Activated CD8-positive, alpha-beta T cell treated with anti-CD3 and anti-CD28 coated beads for 36 hours (primary cell): ENCODE results near the gene ZNF662. TPM values are rescaled to one million over a fixed set of nuclear protein-coding genes. Genes with fewer than 3 reads are reported as not detected.

Source experiments
- ATAC-seq: fragments of 200-7000 bp; cut with Tn5 transposase; one replicate; pipeline ENCODE4 v1.10.0; 2021; ENCODE audit warnings: mild to moderate bottlenecking, moderate library complexity
- CTCF ChIA-PET: fragments of 350-600 bp; sonication (Branson Sonifier 250); formaldehyde crosslinking; loops from one replicate; lab custom pipeline; 2021; ENCODE audit warnings: antibody characterized with exemption; lab: Charles Lee
- POLR2A ChIA-PET: fragments of 350-600 bp; sonication (Branson Sonifier 250); formaldehyde crosslinking; loops from one replicate; lab custom pipeline; 2021; ENCODE audit warnings: antibody characterized with exemption; lab: Charles Lee
- DNase-seq: peaks from one replicate; pipeline ENCODE4 v3.0.0-alpha.2; 2020
- H3K27ac Mint-ChIP-seq: one replicate; pipeline ENCODE4 v1.8.0; 2021; ENCODE audit warnings: mild to moderate bottlenecking, mixed read lengths
- H3K27me3 Mint-ChIP-seq: one replicate; pipeline ENCODE4 v1.8.0; 2021; ENCODE audit warnings: mixed read lengths
- H3K36me3 Mint-ChIP-seq: one replicate; pipeline ENCODE4 v1.8.0; 2021; ENCODE audit warnings: low read depth, mixed read lengths
- H3K4me1 Mint-ChIP-seq: one replicate; pipeline ENCODE4 v1.8.0; 2021; ENCODE audit warnings: low read depth, mixed read lengths
- H3K4me3 Mint-ChIP-seq: one replicate; pipeline ENCODE4 v1.8.0; 2021; ENCODE audit warnings: mild to moderate bottlenecking, moderate library complexity, mixed read lengths
- H3K9me3 Mint-ChIP-seq: one replicate; pipeline ENCODE4 v1.8.0; 2021; ENCODE audit warnings: mixed read lengths
- CTCF ChIP-seq: fragments of 200-600 bp; IDR thresholded peaks from one replicate; pipeline ENCODE4 v1.8.0; 2022; ENCODE audit warnings: antibody characterized with exemption, mild to moderate bottlenecking
- intact Hi-C: fragments of 100-400 bp; cut with micrococcal nuclease; formaldehyde crosslinking; loops from one replicate; pipeline ENCODE4 v1.10.0; 2022
- total RNA-seq, 2 experiments: library from RNA; stranded (reverse); gene quantifications; one replicate each; pipeline ENCODE4 v1.2.3, GENCODE V29; 2021

The ZNF662 gene
- total RNA-seq: 1 to 10 TPM; 2.1 to 3.2 TPM

DNA sequence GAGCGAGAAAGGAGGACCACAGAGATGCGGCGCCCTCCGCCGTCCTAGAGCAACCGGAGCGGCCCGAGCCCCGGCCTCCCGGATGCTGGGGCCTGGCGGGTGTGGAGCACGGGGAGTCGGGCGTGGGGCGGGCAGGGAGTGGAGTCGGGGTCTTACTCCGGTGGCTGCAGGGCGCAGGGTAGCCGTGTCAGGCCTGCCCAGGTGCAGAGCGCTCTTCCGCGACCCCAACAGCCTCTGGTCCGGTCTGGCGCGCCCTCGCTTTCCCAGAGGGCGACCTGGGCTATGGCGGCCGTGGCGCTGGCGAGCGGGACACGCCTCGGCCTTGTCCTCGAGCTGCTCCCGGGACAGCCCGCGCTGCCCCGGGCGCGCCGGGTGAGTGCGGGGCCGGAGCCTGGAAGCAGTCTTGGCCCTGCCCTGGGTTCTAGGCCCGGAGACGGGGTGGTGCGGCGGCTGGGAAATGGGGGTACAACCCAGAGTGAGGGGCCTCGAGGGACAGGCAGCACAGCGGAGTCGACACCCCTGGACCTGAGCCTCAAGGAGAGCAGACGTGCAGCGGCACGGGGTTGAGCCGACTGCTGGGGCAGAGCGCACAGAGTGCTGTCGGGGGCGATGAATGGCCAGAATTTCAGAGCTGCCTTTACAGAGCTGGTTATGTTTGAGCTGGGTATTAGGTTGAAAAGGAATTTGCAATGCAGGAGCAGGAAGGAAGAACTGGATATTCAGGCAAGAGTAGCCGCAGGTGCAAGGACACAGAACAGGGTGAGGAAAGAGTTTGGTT lies at the start of gene ZNF662:
TSS of gene ZNF662 (plus strand) at position 73 of the 778 bp plus-strand sequence. CDS start 1,973 bp downstream, outside the sequence.
- DNase-seq (peak; percentile 40), ATAC-seq (peak; percentile 82)
- Mint-ChIP-seq H3K4me1 (peaks cover 17% of the 10 kb centered on the region), H3K27ac (peak within 1 kb of the TSS; percentile 58), H3K4me3 (peak within 1 kb of the TSS; percentile 68), H3K36me3 (peaks cover 19% of the 10 kb centered on the region), H3K27me3 (peaks cover 26% of the 10 kb centered on the region), H3K9me3 (peaks cover 13% of the 10 kb centered on the region)
- CTCF ChIA-PET: interaction anchor here (1.0 kb wide), 2 partner anchors 25 to 317 kb away, joined by 4 to 6 read pairs; no protein-coding TSS in a partner anchor
- POLR2A ChIA-PET: no interaction called here
- intact Hi-C loops: no loop called here
- no peak for TF ChIP-seq CTCF

DNA sequence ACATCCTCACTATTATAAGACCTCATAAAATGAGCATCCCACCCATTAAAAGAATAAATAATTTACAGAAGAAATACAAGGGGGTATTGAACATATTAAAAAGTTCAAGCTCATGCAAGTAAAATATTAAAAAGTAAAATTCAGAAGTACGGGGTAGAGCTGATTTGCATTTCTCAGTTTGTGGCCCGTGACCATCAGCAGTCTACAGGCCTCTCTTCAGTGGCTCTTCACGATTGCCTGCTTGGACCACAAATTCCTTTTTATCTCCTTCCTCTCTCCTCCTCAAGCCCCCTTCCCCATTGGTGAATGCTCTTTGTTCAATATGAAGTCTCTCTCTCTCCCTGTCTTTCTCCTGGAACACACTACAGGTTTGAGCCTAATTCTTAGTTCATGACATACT lies 49.4 kb upstream of the ZNF662 start:
- H3K4me3 Mint-ChIP-seq: no peak overlapping the region
- POLR2A ChIA-PET: interaction anchor here (1.1 kb wide), 1 partner anchor 8 kb away, joined by 3 read pairs; no protein-coding TSS in a partner anchor
- no peak for DNase-seq
- no peak for TF ChIP-seq CTCF
- CTCF ChIA-PET: interaction anchor here (0.8 kb wide), 1 partner anchor 25 kb away, joined by 3 read pairs; no protein-coding TSS in a partner anchor
- intact Hi-C loops: no loop called here
- no peaks in the 10 kb centered on the region for H3K36me3 Mint-ChIP-seq
- H3K27me3 Mint-ChIP-seq: peaks cover 9% of the 10 kb centered on the region
- ATAC-seq: no peak
- no peaks in the 10 kb centered on the region for H3K9me3 Mint-ChIP-seq
- H3K4me1 Mint-ChIP-seq: no peaks in the 10 kb centered on the region
- H3K27ac Mint-ChIP-seq: no peak overlapping the region

GRCh38 chr3:42864321-42864950 lies 41.5 kb upstream of the ZNF662 start:
- DNase-seq (no peak), ATAC-seq (no peak)
- ChIA-PET POLR2A (interaction anchor here (0.8 kb wide), 1 partner anchor 9 kb away, joined by 3 read pairs; no protein-coding TSS in a partner anchor), CTCF (interaction anchor here (0.8 to 1.3 kb wide), 2 partner anchors 23 to 33 kb away, joined by 3 read pairs; no protein-coding TSS in a partner anchor)
- peaks cover 4% of the 10 kb centered on the region for H3K27me3 Mint-ChIP-seq
- H3K36me3 Mint-ChIP-seq: no peaks in the 10 kb centered on the region
- no peaks in the 10 kb centered on the region for H3K4me1 Mint-ChIP-seq
- no peaks in the 10 kb centered on the region for H3K9me3 Mint-ChIP-seq
- no peak overlapping the region for H3K4me3 Mint-ChIP-seq
- H3K27ac Mint-ChIP-seq: no peak overlapping the region
- intact Hi-C loops: no loop called here
- no peak for TF ChIP-seq CTCF

- ChIA-PET POLR2A (interaction anchor here (0.8 kb wide), 1 partner anchor 9 kb away, joined by 3 read pairs; no protein-coding TSS in a partner anchor), CTCF (interaction anchor here (1.3 kb wide), 1 partner anchor 34 kb away, joined by 3 read pairs; no protein-coding TSS in a partner anchor)
- H3K4me1 Mint-ChIP-seq: no peaks in the 10 kb centered on the region
- H3K27ac Mint-ChIP-seq: no peak overlapping the region
- peaks cover 4% of the 10 kb centered on the region for H3K27me3 Mint-ChIP-seq
- ATAC-seq (no peak), DNase-seq (no peak)
- no peak for TF ChIP-seq CTCF
- H3K9me3 Mint-ChIP-seq: no peaks in the 10 kb centered on the region
- H3K36me3 Mint-ChIP-seq: no peaks in the 10 kb centered on the region
- H3K4me3 Mint-ChIP-seq: no peak overlapping the region
- intact Hi-C loops: no loop called here
Observed at GRCh38 chr3:42865256-42865655, 40.7 kb upstream of the ZNF662 start.
